Astrocyte (in vitro differentiated cells and primary cell): ENCODE data around the gene UBE2E2. TPM values are rescaled to one million over a fixed set of nuclear protein-coding genes. Genes with fewer than 3 reads are reported as not detected.

Experiments used
- DNase-seq: peaks from one replicate; pipeline ENCODE4 v3.0.0-alpha.2; 2010; ENCODE audit warnings: low read depth
- FAIRE-seq: peaks from 2 replicates; lab custom pipeline; 2011; peaks lifted over from hg19 to GRCh38; lab: Jason Lieb, UNC
- H2AFZ ChIP-seq: 2 replicates; pipeline ENCODE4 v1.6.0; 2012; ENCODE audit warnings: low read depth, low read length, inconsistent platforms
- H3K27ac ChIP-seq: 2 replicates; pipeline ENCODE4 v1.5.1; 2011; ENCODE audit warnings: low read depth, low read length, inconsistent platforms
- H3K27me3 ChIP-seq: 2 replicates; pipeline ENCODE4 v1.6.0; 2011; ENCODE audit warnings: low read length, inconsistent platforms; ENCODE audit not compliant: insufficient read depth
- H3K36me3 ChIP-seq: 2 replicates; pipeline ENCODE4 v1.5.1; 2011; ENCODE audit warnings: low read length, inconsistent platforms; ENCODE audit not compliant: insufficient read depth
- H3K4me1 ChIP-seq: 2 replicates; pipeline ENCODE4 v1.5.1; 2011; ENCODE audit warnings: low read length, inconsistent platforms; ENCODE audit not compliant: insufficient read depth
- H3K4me2 ChIP-seq: 2 replicates; pipeline ENCODE4 v1.6.0; 2012; ENCODE audit warnings: low read length, inconsistent platforms
- H3K4me3 ChIP-seq: 2 replicates; pipeline ENCODE4 v1.5.1; 2011; ENCODE audit warnings: low read depth, mild to moderate bottlenecking, low read length, inconsistent platforms; ENCODE audit not compliant: insufficient read depth
- H3K79me2 ChIP-seq: 2 replicates; pipeline ENCODE4 v1.6.0; 2012; ENCODE audit warnings: mild to moderate bottlenecking, low read length, inconsistent platforms; ENCODE audit not compliant: insufficient read depth
- H3K9ac ChIP-seq: 2 replicates; pipeline ENCODE4 v1.6.0; 2012; ENCODE audit warnings: mild to moderate bottlenecking, low read length, inconsistent platforms
- H3K9me3 ChIP-seq: 2 replicates; pipeline ENCODE4 v1.5.1; 2012; ENCODE audit warnings: low read depth, mild to moderate bottlenecking, low read length, inconsistent platforms; ENCODE audit not compliant: insufficient read depth
- H4K20me1 ChIP-seq: 2 replicates; pipeline ENCODE4 v1.6.0; 2012; ENCODE audit warnings: low read length, inconsistent platforms; ENCODE audit not compliant: insufficient read depth
- H3K27ac Mint-ChIP-seq: one replicate; pipeline ENCODE4 v1.8.0; 2021; ENCODE audit warnings: mild to moderate bottlenecking, mixed read lengths; ENCODE audit not compliant: unreplicated experiment
- H3K27me3 Mint-ChIP-seq: one replicate; pipeline ENCODE4 v1.8.0; 2021; ENCODE audit warnings: low read depth, mixed read lengths; ENCODE audit not compliant: unreplicated experiment
- H3K36me3 Mint-ChIP-seq: one replicate; pipeline ENCODE4 v1.8.0; 2021; ENCODE audit warnings: low read depth, mixed read lengths; ENCODE audit not compliant: unreplicated experiment
- H3K4me1 Mint-ChIP-seq: one replicate; pipeline ENCODE4 v1.8.0; 2021; ENCODE audit warnings: low read depth, mixed read lengths; ENCODE audit not compliant: unreplicated experiment
- H3K4me3 Mint-ChIP-seq: one replicate; pipeline ENCODE4 v1.8.0; 2021; ENCODE audit warnings: mild to moderate bottlenecking, moderate library complexity, mixed read lengths; ENCODE audit not compliant: unreplicated experiment
- H3K9me3 Mint-ChIP-seq: one replicate; pipeline ENCODE4 v1.8.0; 2021; ENCODE audit warnings: mild to moderate bottlenecking, mixed read lengths; ENCODE audit not compliant: unreplicated experiment
- EZH2 ChIP-seq: IDR thresholded peaks from 2 replicates; pipeline ENCODE4 v1.6.1; 2012; ENCODE audit warnings: mild to moderate bottlenecking, low read length, inconsistent platforms; ENCODE audit not compliant: insufficient read depth
- total RNA-seq: library from RNA; stranded (reverse); gene quantifications from 2 replicates; pipeline ENCODE4 v1.2.1, GENCODE V29; 2021
- TF ChIP-seq, protein P1 (sequence below): IDR thresholded peaks from 2 replicates; pipeline ENCODE4 v1.5.1; 2011; ENCODE audit warnings: low read depth, mild to moderate bottlenecking, inconsistent platforms, low read length, moderate library complexity; ENCODE audit not compliant: insufficient read depth

Gene UBE2E2
- total RNA-seq, 1 donor from 2014 or later = 89.8 TPM

DNA sequence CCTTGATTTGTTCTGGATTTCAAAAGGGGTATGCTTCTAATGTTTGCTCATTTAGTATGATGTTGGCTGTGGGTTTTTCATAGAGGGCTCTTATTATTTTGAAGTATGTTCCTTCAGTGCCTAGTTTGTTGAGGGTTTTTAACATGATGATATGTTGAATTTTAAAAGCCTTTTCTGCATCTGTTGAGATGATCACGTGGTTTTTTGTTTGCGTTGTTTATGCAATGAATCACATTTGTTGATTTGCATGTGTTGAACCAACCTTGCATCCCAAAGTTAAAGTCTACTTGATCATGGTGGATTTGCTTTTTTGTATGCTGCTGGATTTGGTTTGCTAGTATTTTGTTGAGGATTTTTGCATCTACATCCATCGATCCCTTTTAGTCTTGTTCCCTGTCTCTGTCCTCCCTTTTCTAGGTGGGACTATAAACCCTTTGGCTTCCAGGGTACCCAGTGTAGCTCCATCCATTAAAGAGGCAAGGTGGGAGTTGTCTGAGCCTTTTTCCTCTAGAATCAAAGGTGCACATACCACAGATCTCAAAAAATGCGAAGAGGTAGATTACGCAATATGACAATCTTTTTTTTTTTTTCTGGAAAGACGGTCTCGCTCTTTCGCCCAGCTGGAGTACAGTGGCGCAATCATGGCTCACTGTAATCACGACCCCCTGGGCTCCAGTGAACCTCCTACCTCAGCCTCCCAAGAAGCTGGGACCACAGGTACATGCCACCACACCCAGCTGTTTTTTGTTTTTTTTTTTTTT is 381.0 kb downstream of the UBE2E2 start:
- no peak overlapping the region for H3K27ac ChIP-seq
- H3K36me3 ChIP-seq = no peaks in the 10 kb centered on the region
- no peak overlapping the region for H3K4me3 Mint-ChIP-seq
- H3K36me3 Mint-ChIP-seq = peaks cover 2% of the 10 kb centered on the region
- H3K27ac Mint-ChIP-seq = no peak overlapping the region
- no peak overlapping the region for H2AFZ ChIP-seq
- no peaks in the 10 kb centered on the region for H3K27me3 Mint-ChIP-seq
- H3K9me3 ChIP-seq = no peaks in the 10 kb centered on the region
- H3K4me3 ChIP-seq = no peak overlapping the region
- TF ChIP-seq, protein P1, sequence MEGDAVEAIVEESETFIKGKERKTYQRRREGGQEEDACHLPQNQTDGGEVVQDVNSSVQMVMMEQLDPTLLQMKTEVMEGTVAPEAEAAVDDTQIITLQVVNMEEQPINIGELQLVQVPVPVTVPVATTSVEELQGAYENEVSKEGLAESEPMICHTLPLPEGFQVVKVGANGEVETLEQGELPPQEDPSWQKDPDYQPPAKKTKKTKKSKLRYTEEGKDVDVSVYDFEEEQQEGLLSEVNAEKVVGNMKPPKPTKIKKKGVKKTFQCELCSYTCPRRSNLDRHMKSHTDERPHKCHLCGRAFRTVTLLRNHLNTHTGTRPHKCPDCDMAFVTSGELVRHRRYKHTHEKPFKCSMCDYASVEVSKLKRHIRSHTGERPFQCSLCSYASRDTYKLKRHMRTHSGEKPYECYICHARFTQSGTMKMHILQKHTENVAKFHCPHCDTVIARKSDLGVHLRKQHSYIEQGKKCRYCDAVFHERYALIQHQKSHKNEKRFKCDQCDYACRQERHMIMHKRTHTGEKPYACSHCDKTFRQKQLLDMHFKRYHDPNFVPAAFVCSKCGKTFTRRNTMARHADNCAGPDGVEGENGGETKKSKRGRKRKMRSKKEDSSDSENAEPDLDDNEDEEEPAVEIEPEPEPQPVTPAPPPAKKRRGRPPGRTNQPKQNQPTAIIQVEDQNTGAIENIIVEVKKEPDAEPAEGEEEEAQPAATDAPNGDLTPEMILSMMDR = no peak
- no peak for TF ChIP-seq EZH2
- peaks cover 5% of the 10 kb centered on the region for H3K4me1 Mint-ChIP-seq
- no peak for DNase-seq
- H3K4me2 ChIP-seq = no peak overlapping the region
- FAIRE-seq = no peak
- H3K27me3 ChIP-seq = no peaks in the 10 kb centered on the region
- H4K20me1 ChIP-seq = no peaks in the 10 kb centered on the region
- H3K9ac ChIP-seq = no peak overlapping the region
- peaks cover 3% of the 10 kb centered on the region for H3K9me3 Mint-ChIP-seq
- H3K4me1 ChIP-seq = no peaks in the 10 kb centered on the region
- H3K79me2 ChIP-seq = no peaks in the 10 kb centered on the region

DNA sequence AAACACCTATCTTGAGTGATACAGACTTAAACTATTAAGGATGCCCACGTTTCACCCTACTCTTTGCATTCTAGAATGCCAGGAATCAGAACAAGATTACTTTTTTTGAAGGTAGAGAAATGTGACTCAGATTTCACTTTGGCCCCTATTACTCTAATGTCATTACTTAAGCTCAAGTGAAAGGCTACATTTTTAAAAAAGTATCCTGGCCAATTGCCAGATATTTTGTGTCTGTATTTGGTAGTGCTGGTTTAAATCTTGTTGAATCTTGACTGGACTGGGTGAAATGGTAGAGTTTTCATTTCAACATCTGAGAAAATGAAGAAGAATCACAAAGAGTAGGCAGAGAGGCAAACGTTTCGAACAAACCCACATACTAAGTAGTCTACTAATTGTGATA is 384.4 kb downstream of the UBE2E2 start:
- H3K36me3 Mint-ChIP-seq = peaks cover 3% of the 10 kb centered on the region
- FAIRE-seq = no peak
- Histone ChIP-seq H3K9me3 (no peaks in the 10 kb centered on the region), H3K4me1 (no peaks in the 10 kb centered on the region), H3K27ac (no peak overlapping the region), H3K9ac (no peak overlapping the region), H3K4me2 (no peak overlapping the region), H3K4me3 (no peak overlapping the region), H3K79me2 (no peaks in the 10 kb centered on the region), H4K20me1 (no peaks in the 10 kb centered on the region), H2AFZ (no peak overlapping the region), H3K27me3 (no peaks in the 10 kb centered on the region), H3K36me3 (no peaks in the 10 kb centered on the region)
- peaks cover 5% of the 10 kb centered on the region for H3K4me1 Mint-ChIP-seq
- H3K27me3 Mint-ChIP-seq = no peaks in the 10 kb centered on the region
- no peak overlapping the region for H3K27ac Mint-ChIP-seq
- no peak for DNase-seq
- H3K9me3 Mint-ChIP-seq = peaks cover 2% of the 10 kb centered on the region
- no peak overlapping the region for H3K4me3 Mint-ChIP-seq
- TF ChIP-seq, protein P1 = no peak
- no peak for TF ChIP-seq EZH2

DNA sequence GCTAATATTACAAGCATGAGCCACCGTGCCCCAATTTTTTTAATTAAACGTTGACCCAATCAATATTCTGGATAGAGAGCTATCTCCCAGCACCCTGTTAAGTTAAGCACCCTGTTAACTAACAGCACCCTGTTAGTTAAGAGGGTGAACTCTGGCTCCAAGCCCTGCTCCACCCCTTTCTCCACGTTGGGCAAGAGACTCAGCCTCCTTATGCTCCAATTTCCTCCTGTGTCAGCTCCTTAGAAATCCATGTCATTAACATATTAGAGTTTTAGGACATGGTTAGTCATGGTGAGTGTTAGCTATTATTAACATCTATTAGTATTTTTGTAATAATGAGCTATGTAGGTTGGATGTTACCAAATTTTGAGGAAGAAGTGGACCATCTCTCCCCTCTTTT is 385.4 kb downstream of the UBE2E2 start:
- Histone ChIP-seq H3K9ac (no peak overlapping the region), H3K4me3 (no peak overlapping the region), H3K79me2 (no peaks in the 10 kb centered on the region), H3K27me3 (no peaks in the 10 kb centered on the region), H4K20me1 (no peaks in the 10 kb centered on the region), H3K27ac (no peak overlapping the region), H3K36me3 (no peaks in the 10 kb centered on the region), H3K4me2 (no peak overlapping the region), H3K9me3 (no peaks in the 10 kb centered on the region), H3K4me1 (no peaks in the 10 kb centered on the region), H2AFZ (no peak overlapping the region)
- Mint-ChIP-seq H3K9me3 (no peaks in the 10 kb centered on the region), H3K4me3 (no peak overlapping the region), H3K27ac (no peak overlapping the region), H3K4me1 (peaks cover 5% of the 10 kb centered on the region), H3K27me3 (no peaks in the 10 kb centered on the region), H3K36me3 (peaks cover 4% of the 10 kb centered on the region)
- DNase-seq (no peak), FAIRE-seq (no peak)
- TF ChIP-seq EZH2 = no peak
- TF ChIP-seq, protein P1 = no peak
